Vagina (tissue), 2 donors: Measurements from ENCODE around the gene COPG1.

Experiments used
- CTCF ChIP-seq, 3 experiments: fragments of 450-650 bp in 2 of 3; fragments of 200-600 bp in 1 of 3; sonication (generic) in 1 of 3; IDR thresholded peaks; one replicate each; pipeline ENCODE4 v1.5.1; 2017 to 2019; ENCODE audit warnings: antibody characterized with exemption in 3 of 3, mild to moderate bottlenecking in 2 of 3, moderate library complexity in 2 of 3
- POLR2A ChIP-seq, 2 donors: fragments of 450-650 bp; IDR thresholded peaks; one replicate each; pipeline ENCODE4 v1.6.1; 2017; ENCODE audit warnings: antibody characterized with exemption in 2 of 2, mild to moderate bottlenecking in 2 of 2, moderate library complexity in 2 of 2

DNA sequence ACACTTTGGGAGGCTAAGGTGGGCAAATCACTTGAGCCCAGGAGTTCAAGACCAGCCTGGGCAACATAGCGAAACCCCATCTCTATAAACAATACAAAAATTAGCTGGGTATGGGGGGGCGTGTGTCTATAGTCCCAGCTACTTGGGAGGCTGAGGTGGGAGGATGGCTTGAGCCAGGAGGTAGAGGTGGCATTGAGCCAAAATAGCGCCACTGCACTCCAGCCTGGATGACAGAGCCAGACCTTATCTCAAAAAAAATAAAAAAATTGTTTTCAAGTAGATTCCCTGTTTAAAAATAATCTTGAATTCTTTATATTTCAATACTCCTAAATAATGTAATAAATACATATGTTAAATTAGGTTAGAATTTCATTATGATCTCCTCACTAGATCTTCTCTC lies 39.0 kb downstream of the COPG1 start:
- TF ChIP-seq CTCF (IDR thresholded peaks at IDR 0.05) (no peak), POLR2A (IDR thresholded peaks at IDR 0.05) (no peak)
